ENCODE results near the gene ZEB1. TPM values are rescaled to one million over a fixed set of nuclear protein-coding genes. Genes with fewer than 3 reads are reported as not detected.

Gene ZEB1
- total RNA-seq, 1 experiment from 2014 or later = 31.5 TPM

GRCh38 chr10:31372439-31372838, 53.4 kb downstream of the ZEB1 start:
- TF ChIP-seq REST (IDR thresholded peaks at IDR 0.05; ENCODE audit: insufficient read depth in 1 of 2, low read depth in 2 of 2, low read length in 1 of 2) (no peak), POLR2AphosphoS5 (IDR thresholded peaks at IDR 0.05; ENCODE audit: low read depth, low read length) (no peak), TCF7L2 (IDR thresholded peaks at IDR 0.05; ENCODE audit: low read depth, low read length) (no peak), CTCF (IDR thresholded peaks at IDR 0.05) (no peak), SIN3A (IDR thresholded peaks at IDR 0.05; ENCODE audit: borderline replicate concordance, insufficient read depth, low read depth, low read length) (no peak)
- intact Hi-C loops (cut with micrococcal nuclease; ENCODE audit: unreplicated experiment) = no loop called here
- no peak overlapping the region for H3K27ac ChIP-seq (ENCODE audit: low read length)
- no peaks in the 10 kb centered on the region for H3K4me1 ChIP-seq (ENCODE audit: control insufficient read depth, insufficient read depth, low read length)
- H3K36me3 ChIP-seq (ENCODE audit: control insufficient read depth, insufficient read depth, low read length) = no peaks in the 10 kb centered on the region; the same call in 1 of the 2 replicates
- ChIA-PET CTCF (no interaction called here), POLR2A (no interaction called here)
- ATAC-seq (no peak), DNase-seq (ENCODE audit: low read depth, low spot score) (no peak)
- in situ Hi-C loops (cut with HindIII; ENCODE audit: low pct_unique_long_range_greater_than_20kb, low sequenced_read_pairs) = no loop called here
- no peaks in the 10 kb centered on the region for H3K9me3 ChIP-seq (ENCODE audit: control insufficient read depth, insufficient read depth, low read depth, low read length)
- BruUV-seq (replicated peaks) = no TSS peak
- H3K27me3 ChIP-seq (ENCODE audit: control insufficient read depth, insufficient read depth, low read length) = no peaks in the 10 kb centered on the region
- H3K4me3 ChIP-seq (ENCODE audit: low read depth in 2 of 2, low read length in 2 of 2) = no peak overlapping the region

GRCh38 chr10:31374146-31374696, 55.2 kb downstream of the ZEB1 start:
- in situ Hi-C loops (cut with HindIII; ENCODE audit: low pct_unique_long_range_greater_than_20kb, low sequenced_read_pairs) = no loop called here
- BruUV-seq (replicated peaks) = no TSS peak
- POLR2A ChIA-PET = no interaction called here
- DNase-seq (ENCODE audit: low read depth, low spot score) (no peak), ATAC-seq (no peak)
- no peaks in the 10 kb centered on the region for H3K4me1 ChIP-seq (ENCODE audit: control insufficient read depth, insufficient read depth, low read length)
- CTCF ChIA-PET = no interaction called here
- intact Hi-C loops (cut with micrococcal nuclease; ENCODE audit: unreplicated experiment) = no loop called here
- no peaks in the 10 kb centered on the region; the same call in 1 of the 2 replicates for H3K36me3 ChIP-seq (ENCODE audit: control insufficient read depth, insufficient read depth, low read length)
- no peak overlapping the region for H3K4me3 ChIP-seq (ENCODE audit: low read depth in 2 of 2, low read length in 2 of 2)
- H3K9me3 ChIP-seq (ENCODE audit: control insufficient read depth, insufficient read depth, low read depth, low read length) = no peaks in the 10 kb centered on the region
- no peak for TF ChIP-seq CTCF (IDR thresholded peaks at IDR 0.05)
- TF ChIP-seq SIN3A (IDR thresholded peaks at IDR 0.05; ENCODE audit: borderline replicate concordance, insufficient read depth, low read depth, low read length) = no peak
- no peak for TF ChIP-seq TCF7L2 (IDR thresholded peaks at IDR 0.05; ENCODE audit: low read depth, low read length)
- TF ChIP-seq POLR2AphosphoS5 (IDR thresholded peaks at IDR 0.05; ENCODE audit: low read depth, low read length) = no peak
- no peak for TF ChIP-seq REST (IDR thresholded peaks at IDR 0.05; ENCODE audit: insufficient read depth in 1 of 2, low read depth in 2 of 2, low read length in 1 of 2)
- no peak overlapping the region for H3K27ac ChIP-seq (ENCODE audit: low read length)
- H3K27me3 ChIP-seq (ENCODE audit: control insufficient read depth, insufficient read depth, low read length) = no peaks in the 10 kb centered on the region
